ENCODE results near the gene AK9.

DNA sequence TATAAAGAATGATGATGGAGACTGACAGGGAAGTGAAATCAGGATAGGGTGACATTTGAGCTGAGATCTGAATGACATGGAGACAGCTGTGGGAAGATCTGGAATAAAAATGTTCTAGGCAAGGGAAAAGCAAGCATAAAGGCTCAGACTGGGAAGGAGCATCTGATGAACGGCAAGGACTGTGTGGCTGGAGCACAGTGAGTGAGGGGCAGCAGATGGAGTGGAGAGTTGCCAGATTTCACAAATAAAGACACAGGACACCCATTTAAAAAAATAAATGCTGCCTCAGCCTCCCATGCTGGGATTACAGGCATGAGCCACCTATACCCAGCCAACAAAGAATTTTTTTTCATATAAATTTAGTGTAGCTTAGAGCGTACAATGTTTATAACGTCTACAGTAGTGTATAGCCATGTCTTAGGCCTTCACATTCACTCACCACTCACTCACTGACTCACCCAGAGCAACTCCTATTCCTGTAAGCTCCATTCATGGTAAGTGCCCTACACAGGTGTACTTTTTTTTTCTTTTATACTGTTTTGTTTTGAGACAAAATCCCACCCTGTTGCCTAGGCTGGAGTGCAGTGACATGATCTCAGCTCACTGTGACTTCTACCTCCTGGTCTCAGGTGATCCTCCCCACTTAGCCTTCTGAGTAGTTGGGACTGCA is 205.6 kb downstream of the AK9 start:
- TF ChIP-seq, protein P1, sequence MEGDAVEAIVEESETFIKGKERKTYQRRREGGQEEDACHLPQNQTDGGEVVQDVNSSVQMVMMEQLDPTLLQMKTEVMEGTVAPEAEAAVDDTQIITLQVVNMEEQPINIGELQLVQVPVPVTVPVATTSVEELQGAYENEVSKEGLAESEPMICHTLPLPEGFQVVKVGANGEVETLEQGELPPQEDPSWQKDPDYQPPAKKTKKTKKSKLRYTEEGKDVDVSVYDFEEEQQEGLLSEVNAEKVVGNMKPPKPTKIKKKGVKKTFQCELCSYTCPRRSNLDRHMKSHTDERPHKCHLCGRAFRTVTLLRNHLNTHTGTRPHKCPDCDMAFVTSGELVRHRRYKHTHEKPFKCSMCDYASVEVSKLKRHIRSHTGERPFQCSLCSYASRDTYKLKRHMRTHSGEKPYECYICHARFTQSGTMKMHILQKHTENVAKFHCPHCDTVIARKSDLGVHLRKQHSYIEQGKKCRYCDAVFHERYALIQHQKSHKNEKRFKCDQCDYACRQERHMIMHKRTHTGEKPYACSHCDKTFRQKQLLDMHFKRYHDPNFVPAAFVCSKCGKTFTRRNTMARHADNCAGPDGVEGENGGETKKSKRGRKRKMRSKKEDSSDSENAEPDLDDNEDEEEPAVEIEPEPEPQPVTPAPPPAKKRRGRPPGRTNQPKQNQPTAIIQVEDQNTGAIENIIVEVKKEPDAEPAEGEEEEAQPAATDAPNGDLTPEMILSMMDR (IDR thresholded peaks at IDR 0.05; ENCODE audit: borderline replicate concordance, extremely low read depth, low read length, poor library complexity, severe bottlenecking), result no peak
- TF ChIP-seq EZH2 (IDR thresholded peaks at IDR 0.05; ENCODE audit: borderline replicate concordance, low read depth, low read length, severe bottlenecking), result no peak

All from DND-41 (cell line).